NCI-H2227 (cell line): ENCODE results near the gene KDM7A.
A peak's percentile ranks its signal among the peaks of the same experiment; 100 is the strongest.
"Not testable (repeated sequence)": the region's sequence is repeated elsewhere in the genome, so short reads cannot be mapped to it uniquely, and the experiment has no call there.

ENCODE experiments used
- DNase-seq: peaks from one replicate; lab custom pipeline; 2025; ENCODE audit not compliant: unreplicated experiment; lab: John Stamatoyannopoulos, UW

Gene KDM7A

DNA sequence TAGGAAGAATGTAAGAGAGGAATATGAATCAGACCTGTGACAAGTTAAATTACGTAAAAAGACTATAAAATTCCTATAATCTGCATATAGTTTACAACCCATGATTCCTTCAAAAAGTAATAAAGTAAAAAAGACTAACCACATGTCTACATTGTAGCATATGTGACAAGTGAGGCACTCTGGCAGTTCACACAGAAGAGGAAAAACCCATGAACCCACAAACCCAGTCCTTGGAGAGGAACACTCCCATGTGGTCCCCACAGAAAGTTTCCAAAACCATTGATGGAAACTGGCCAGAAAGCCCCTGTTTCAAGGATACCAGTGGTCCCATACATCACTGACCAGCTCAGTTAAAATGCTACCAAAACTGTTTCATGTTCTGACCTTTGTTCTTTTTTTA, 15.7 kb downstream of the KDM7A start:
- no peak for DNase-seq

- no peak for DNase-seq
Measured at GRCh38 chr7:140160308-140160707, 16.5 kb downstream of the KDM7A start.

DNA sequence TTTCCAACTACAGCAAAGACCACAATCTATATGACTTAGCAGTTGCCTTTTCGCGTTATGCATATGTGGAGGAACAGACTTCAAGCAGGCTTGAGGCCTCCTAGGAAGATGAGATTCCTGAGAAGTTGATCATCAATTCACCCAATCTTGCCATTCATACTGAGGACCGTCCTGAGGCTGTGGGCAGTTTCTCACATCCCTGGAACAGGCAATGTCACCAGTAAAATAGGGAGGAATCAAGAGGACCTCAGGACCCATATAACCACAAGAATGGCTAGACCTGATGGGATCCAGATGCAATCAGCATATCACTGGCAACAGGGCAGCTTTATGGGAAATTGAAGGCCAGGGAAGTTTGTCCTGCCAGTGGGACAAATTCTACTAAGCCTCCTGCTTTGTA, 17.3 kb downstream of the KDM7A start:
- no peak for DNase-seq

DNA sequence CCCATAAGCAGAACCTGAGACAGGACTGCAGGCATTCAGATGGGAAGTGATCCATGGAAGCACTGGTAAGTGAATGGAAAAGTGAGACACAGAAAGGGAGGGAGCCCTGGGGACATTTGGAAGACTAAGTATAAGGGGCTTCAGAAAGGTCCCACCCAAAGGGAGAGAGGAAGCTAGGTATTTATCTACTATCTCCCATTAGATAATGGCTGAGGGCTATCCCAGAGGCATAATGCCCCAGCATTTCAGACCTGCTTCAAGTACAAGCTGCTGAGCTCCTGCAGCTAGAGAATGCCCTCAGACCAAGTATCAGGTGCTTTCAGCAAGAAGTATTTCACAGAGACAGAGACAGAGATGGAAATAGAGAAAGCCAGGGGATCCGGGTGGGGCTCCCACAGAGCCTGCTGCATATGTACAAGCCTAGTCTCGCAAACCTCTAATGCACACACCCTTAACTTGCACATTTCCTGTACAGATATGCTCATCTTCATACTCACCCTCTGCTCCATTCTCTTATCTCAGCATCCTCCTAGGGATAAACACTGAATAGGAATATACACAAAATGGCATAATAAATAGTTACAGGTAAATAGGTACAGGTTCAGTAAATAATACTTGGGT, 20.2 kb downstream of the KDM7A start:
- no peak for DNase-seq

- DNase-seq, result no peak
Measured at GRCh38 chr7:140155428-140155827, 21.4 kb downstream of the KDM7A start.

DNA sequence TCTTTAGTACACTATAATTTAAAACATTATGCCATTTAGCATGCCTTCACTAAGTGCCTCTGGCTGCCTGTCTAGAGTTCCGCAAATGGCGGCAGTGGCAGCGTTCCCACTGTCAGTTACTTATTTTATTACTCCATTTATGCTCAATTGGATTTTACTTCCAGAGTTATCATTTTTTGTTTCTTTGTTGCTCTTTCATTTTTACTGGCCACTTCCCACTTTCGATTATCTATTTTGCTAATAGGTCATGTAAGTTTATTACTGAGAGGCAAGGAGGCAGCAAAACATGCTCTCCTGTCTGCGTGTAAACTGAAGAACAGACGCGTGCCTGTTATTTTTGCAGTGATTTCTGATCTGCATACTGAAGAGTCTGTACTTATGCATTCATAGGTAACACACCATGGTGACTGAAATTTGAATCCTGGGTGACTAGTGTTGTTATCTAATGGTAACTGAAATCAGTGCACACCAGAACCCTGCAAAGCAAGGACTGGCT, 23.1 kb downstream of the KDM7A start:
- peak; percentile 20 for DNase-seq

DNA sequence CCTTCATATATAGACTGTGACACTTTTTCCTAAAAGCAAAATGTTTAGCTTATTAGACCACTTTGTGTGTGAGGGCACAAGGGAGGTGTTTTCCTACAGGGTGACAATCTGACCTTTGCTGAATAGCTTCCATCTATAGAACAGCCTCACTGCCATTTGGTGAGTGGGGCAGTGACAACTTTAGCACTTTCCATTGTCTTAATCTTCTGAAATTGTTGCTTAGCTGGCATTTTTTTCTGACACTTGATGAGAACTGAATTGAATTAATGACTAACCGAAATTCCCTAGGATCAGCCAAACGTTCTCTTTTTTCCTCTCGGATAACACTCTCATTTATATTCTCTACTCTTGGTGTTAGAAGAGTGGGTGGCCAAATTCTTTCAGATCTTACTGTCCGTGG, 30.2 kb downstream of the KDM7A start:
- DNase-seq, result no peak

GRCh38 chr7:140145709-140146108, 31.1 kb downstream of the KDM7A start:
- DNase-seq, result no peak

DNA sequence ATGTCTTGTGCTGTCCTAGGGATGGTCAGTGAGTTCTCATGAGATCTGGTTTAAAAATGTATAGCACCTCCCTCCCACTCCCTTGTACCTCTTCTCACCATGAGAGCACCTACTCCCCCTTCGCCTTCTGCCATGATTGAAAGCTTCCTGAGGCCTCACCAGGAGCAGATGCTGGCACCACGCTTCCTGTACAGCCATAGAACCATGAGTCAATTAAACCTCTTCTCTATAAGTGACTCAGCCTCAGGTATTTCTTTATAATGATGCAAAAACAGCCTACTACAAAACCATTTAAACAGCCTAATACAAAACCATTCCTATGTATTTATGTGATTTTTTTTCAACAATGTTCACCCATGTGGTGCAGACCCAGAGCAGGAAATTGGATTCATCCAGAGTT, 32.0 kb downstream of the KDM7A start:
- DNase-seq, result no peak

DNA sequence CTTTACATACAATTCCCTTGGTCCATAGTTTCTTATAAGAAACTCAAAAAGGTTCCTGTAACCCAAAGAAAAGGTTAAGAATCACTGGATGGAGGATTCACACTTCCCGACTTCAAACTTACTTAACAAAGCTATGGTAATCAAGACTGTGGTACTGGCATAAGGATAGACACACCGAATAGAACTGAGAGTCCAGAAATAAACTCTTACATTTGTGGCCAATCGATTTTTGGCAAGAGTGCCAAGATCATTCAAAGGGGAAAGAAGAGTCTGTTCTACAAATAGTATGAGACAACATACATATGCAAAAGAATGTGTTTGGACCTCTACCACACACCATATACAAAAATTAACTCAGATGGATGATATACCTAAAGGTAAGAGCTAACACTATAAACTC, 32.8 kb downstream of the KDM7A start:
- no peak for DNase-seq

DNA sequence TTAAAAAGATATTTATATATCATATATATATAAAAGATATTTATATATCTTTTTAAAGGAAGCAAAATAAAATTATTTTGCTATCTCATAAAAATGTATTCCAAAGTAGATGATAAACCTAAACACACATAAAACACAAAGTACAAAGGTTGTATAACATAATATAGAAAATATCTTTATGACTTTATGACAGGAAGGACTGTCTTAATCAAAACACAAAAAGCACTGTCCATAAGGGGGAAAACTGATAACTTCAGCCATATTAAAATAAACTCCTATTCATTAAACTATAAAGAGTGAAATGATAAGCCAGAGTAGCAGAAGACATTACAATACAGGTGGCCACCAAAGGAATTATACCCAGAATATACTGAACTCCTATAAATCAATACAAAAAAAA, 34.8 kb downstream of the KDM7A start:
- no peak for DNase-seq

GRCh38 chr7:140141256-140141655, 35.5 kb downstream of the KDM7A start:
- no peak for DNase-seq

DNA sequence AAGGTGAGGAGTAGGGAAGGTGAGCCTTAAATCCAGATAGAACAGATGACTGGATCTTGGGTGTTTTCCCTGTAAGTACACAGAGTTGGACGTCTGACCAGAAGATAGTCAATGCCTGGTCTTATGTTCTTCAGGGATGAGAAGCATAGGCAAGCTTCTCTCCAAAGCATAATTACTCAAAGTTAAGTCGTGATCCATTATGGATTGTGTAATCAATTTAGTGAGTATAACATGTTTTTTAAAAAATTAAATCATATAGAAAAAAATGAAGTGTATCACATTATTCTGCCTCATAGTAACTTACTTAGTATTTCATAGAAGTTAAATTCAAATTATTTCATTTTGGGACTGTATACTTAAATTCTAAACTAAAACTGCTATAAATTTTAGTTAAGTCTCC, 39.7 kb downstream of the KDM7A start:
- DNase-seq, result no peak

DNA sequence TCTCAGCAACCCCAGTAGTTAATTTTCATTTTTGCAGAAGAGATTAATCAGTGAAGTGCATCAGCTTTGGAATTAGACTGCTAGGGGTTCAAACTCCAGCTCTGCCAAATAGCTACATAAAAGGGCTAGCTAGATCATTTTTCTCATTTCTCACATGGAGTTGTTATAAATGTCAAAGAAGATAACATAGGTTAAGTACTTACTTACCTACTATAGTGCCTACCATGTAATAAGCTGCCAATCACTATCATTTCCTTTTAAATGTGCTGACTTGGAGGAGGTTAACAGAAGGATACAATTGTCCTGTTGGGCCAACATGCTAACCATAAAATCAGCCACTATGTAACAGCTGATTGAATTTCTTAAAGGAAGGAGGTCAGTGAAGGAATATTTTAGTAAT, 40.7 kb downstream of the KDM7A start:
- DNase-seq, result peak; percentile 64

DNA sequence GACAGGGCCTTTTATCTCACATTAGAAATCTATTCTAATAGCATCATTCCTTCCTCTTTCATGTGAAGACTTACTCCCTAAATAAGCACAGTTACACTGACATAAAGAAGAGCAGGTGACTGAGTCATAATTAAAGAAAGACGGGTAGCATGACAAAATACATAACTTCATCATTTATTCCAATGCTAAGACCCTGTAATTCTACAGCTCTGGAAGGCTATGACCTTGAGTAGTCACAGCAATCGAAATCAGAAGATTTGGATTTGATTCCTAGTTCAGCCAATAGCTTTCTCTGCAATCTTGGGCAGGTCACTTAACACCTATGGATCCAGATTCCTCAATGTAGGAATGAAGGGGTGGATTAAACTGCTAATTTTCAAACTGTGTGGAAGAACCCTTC, 42.7 kb downstream of the KDM7A start:
- no peak for DNase-seq

DNA sequence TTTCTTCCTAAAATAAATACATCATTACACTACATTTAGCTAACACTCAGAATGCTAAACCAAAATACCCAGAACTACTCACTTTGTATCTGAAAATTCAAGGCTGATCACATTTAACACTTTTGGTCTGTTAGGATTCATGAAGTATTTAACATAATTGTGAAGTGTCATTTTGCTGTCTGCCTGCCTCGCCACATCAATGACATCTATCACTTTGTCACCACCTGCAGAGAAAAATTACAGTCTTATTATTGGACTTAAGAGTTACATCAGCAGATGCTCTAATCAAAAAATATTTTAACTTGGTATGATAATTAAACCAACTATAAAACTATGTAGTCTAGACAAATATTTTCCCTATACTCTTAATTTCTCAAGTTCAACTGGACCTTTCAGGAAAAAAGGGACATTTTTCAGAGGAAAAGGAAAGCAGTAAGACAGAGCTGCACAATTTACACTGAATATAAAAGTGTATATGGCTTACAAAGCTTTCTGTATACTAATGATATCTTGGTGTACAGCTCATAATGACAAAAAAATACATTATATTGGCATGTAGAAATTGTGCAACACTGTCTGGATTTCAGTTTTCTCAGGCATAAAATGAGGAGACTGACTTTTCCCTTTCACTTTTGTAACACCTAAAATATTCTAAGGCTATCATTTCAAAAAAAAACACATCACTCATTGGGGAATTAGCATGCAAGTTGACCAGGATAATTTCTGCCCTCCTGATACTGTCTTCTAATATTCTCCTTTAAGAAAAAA, 49.2 kb downstream of the KDM7A start:
- no peak for DNase-seq

- DNase-seq, result no peak
Measured at GRCh38 chr7:140126435-140127034, 50.2 kb downstream of the KDM7A start.

DNA sequence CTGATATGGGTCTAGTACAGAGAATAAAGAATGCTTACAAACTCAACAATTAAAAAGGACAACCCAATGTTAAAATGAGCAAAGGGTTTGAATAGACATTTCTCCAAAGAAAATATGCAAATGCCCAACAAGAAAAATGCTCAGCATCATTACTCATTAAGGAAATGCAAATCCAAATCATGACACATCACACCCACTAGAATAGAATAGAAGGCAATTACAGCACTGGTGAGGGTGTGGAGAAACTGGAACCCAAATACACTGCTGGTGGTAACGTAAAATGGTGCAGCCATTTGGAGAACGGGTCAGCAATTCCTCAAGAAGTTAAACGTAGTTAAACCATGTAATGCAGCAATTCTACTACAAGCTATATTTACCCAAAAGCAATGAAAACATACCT, 53.8 kb downstream of the KDM7A start:
- DNase-seq, result no peak

DNA sequence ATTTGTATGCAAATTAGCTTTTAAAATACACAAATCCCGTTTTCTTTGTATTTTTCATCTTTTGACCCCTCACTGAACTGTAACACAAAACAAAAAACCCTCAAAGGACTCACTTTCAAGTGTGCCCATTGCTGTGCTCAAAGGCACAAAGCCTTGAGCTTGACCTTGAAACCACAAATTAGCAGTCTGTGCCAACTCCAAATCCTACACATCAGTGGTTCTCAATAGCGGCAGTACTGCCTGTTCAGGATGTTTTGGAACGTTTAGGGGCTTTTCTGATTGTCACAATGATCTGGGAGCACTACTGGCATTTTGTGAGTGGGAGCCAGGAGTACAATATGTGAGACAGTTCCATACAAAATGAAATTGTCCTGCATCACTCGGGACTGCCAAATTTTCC, 55.5 kb downstream of the KDM7A start:
- DNase-seq, result no peak

- not testable (repeated sequence) for DNase-seq
Measured at GRCh38 chr7:140114817-140115216, 62.0 kb downstream of the KDM7A start.

DNA sequence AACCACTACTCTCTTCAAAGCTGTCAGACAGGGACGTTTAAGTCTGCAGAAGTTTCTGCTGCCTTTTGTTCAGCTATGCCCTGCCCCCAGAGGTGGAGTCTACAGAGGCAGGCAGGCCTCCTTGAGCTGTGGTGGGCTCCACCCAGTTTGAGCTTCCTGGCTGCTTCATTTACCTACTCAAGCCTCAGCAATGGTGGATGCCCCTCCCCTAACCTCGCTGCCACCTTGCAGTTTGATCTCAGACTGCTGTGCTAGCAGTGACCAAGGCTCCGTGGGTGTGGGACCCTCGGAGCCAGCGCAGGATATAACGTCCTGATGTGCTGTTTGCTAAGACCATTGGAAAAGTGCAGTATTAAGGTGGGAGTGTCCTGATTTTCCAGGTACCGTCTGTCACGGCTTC, 68.0 kb downstream of the KDM7A start:
- DNase-seq, result not testable (repeated sequence)

- no peak for DNase-seq
Measured at GRCh38 chr7:140096459-140096858, 80.3 kb downstream of the KDM7A start.
